Measurements from ENCODE around the gene MCF2L2. TPM values are rescaled to one million over a fixed set of nuclear protein-coding genes. Genes with fewer than 3 reads are reported as not detected.

The MCF2L2 gene
- total and polyA plus RNA-seq, 2 of the 13 experiments (the other 11 are each of a cell fraction or from before 2014, with no cell fraction given), result not detected

- H4K20me1 ChIP-seq (ENCODE audit: insufficient read depth, low read length), result no peaks in the 10 kb centered on the region
- no peaks in the 10 kb centered on the region for H3K36me3 ChIP-seq (replicated peaks in 1 of 2; ENCODE audit: control insufficient read depth in 1 of 2, insufficient read depth in 2 of 2, low read length in 2 of 2)
- peaks cover 12% of the 10 kb centered on the region for H3K4me1 ChIP-seq (ENCODE audit: insufficient read depth, low read length)
- H3K4me3 ChIP-seq (replicated peaks in 1 of 3; ENCODE audit: insufficient read depth in 1 of 3, low read depth in 2 of 3, low read length in 3 of 3), result no peak overlapping the region
- DNase-seq (ENCODE audit: low spot score) (no peak), ATAC-seq (no peak), FAIRE-seq (no peak)
- 69% methylated on average over 13 of the region's 13 CpGs for WGBS (ENCODE audit: low lambda C conversion rate)
- H3K27ac ChIP-seq (ENCODE audit: extremely low read length, insufficient read depth, low read length), result no peak overlapping the region
- H3K4me2 ChIP-seq (ENCODE audit: low read depth, low read length), result no peak overlapping the region
- H3K79me2 ChIP-seq (ENCODE audit: insufficient read depth, low read length), result no peaks in the 10 kb centered on the region
- ChIA-PET POLR2A (no interaction called here), CTCF (ENCODE audit: low intra/inter-chr PET ratio, low total read pairs) (no interaction called here)
- H3K27me3 ChIP-seq (ENCODE audit: control insufficient read depth in 1 of 2, insufficient read depth in 2 of 2, low read length in 2 of 2), result peaks cover 1 to 12% of the 10 kb centered on the region in 2 experiments; a peak in 3 of 5 replicates
- no TSS peak for BruUV-seq (replicated peaks)
- TF ChIP-seq JUNB (CRISPR knock-in tag; IDR thresholded peaks at IDR 0.05; ENCODE audit: borderline replicate concordance) (no peak), ESRRA (CRISPR knock-in tag; IDR thresholded peaks at IDR 0.05; ENCODE audit: low read depth) (no peak), ZNF280D (CRISPR knock-in tag; IDR thresholded peaks at IDR 0.05) (no peak)
- in situ Hi-C loops (cut with HindIII; ENCODE audit: extremely low pct_ligation_motif_present, low pct_unique_long_range_greater_than_20kb), result no loop called here
- intact Hi-C loops (cut with micrococcal nuclease; ENCODE audit: unreplicated experiment), result no loop called here
- no peak overlapping the region for H3K9ac ChIP-seq (ENCODE audit: insufficient read depth, low read depth, low read length)
- no peak overlapping the region for H2AFZ ChIP-seq (ENCODE audit: low read length)
- no peaks in the 10 kb centered on the region for H3K9me3 ChIP-seq (ENCODE audit: low read length)
These were observed 159.1 kb downstream of the MCF2L2 start for GRCh38 chr3:183269345-183269744.

GRCh38 chr3:183268366-183268765, 160.1 kb downstream of the MCF2L2 start:
- CTCF ChIA-PET (ENCODE audit: low intra/inter-chr PET ratio, low total read pairs), result no interaction called here
- no peak overlapping the region for H2AFZ ChIP-seq (ENCODE audit: low read length)
- intact Hi-C loops (cut with micrococcal nuclease; ENCODE audit: unreplicated experiment), result no loop called here
- H3K9ac ChIP-seq (ENCODE audit: insufficient read depth, low read depth, low read length), result no peak overlapping the region
- 34% methylated on average over 5 of the region's 5 CpGs for WGBS (ENCODE audit: low lambda C conversion rate)
- BruUV-seq (replicated peaks), result no TSS peak
- POLR2A ChIA-PET, result no interaction called here
- no peaks in the 10 kb centered on the region for H3K9me3 ChIP-seq (ENCODE audit: low read length)
- FAIRE-seq, result no peak
- H3K4me2 ChIP-seq (ENCODE audit: low read depth, low read length), result no peak overlapping the region
- no peak for DNase-seq (ENCODE audit: low spot score)
- peaks cover 12% of the 10 kb centered on the region for H3K4me1 ChIP-seq (ENCODE audit: insufficient read depth, low read length)
- no peaks in the 10 kb centered on the region for H3K79me2 ChIP-seq (ENCODE audit: insufficient read depth, low read length)
- no peak overlapping the region for H3K4me3 ChIP-seq (replicated peaks in 1 of 3; ENCODE audit: insufficient read depth in 1 of 3, low read depth in 2 of 3, low read length in 3 of 3)
- ATAC-seq, result no peak
- no peaks in the 10 kb centered on the region for H4K20me1 ChIP-seq (ENCODE audit: insufficient read depth, low read length)
- peaks cover 1 to 17% of the 10 kb centered on the region in 2 experiments; a peak in 4 of 5 replicates for H3K27me3 ChIP-seq (ENCODE audit: control insufficient read depth in 1 of 2, insufficient read depth in 2 of 2, low read length in 2 of 2)
- H3K27ac ChIP-seq (ENCODE audit: extremely low read length, insufficient read depth, low read length), result no peak overlapping the region
- TF ChIP-seq GTF3A (CRISPR knock-in tag; conservative IDR thresholded peaks at IDR 0.05) (no peak), ZNF850 (CRISPR knock-in tag; conservative IDR thresholded peaks at IDR 0.05) (no peak)
- in situ Hi-C loops (cut with HindIII; ENCODE audit: extremely low pct_ligation_motif_present, low pct_unique_long_range_greater_than_20kb), result no loop called here
- no peaks in the 10 kb centered on the region for H3K36me3 ChIP-seq (replicated peaks in 1 of 2; ENCODE audit: control insufficient read depth in 1 of 2, insufficient read depth in 2 of 2, low read length in 2 of 2)

Measured in HepG2 (cell line).